Measurements from ENCODE around the gene CCSER1.

DNA sequence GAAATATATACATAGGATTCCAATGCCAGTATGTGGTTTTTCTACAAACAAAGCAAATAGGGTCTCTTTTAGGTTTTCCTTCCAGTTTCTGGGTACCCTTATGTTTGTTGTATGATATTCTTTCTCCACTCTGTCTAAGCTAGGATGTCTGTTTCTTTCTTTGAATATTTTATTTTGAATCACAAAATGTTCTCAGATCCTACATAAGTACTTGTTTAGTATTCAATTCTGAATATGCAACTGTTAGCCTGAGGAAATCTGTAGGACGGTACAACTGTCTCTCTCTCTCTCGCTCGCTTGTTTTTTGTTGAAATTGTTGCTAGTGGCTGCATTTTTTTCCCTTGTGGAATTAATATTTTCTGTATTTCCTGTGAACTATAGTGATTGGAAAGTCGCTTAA, 163.2 kb downstream of the CCSER1 start:
- no peak for TF ChIP-seq POLR2AphosphoS5 (IDR thresholded peaks at IDR 0.05; ENCODE audit: low read depth, low read length)
- TF ChIP-seq POLR2A (IDR thresholded peaks at IDR 0.05; ENCODE audit: low read depth, low read length), result no peak
- TF ChIP-seq TAF1 (IDR thresholded peaks at IDR 0.05; ENCODE audit: borderline replicate concordance, low read depth, low read length), result no peak
